ENCODE data around the gene DCC. TPM values are rescaled to one million over a fixed set of nuclear protein-coding genes. Genes with fewer than 3 reads are reported as not detected.

The DCC gene
- total RNA-seq, 1 experiment from 2014 or later = not detected

- TF ChIP-seq EZH2phosphoT487 (IDR thresholded peaks at IDR 0.05; ENCODE audit: borderline replicate concordance) = no peak
- TF ChIP-seq JUND (IDR thresholded peaks at IDR 0.05) = no peak
- TF ChIP-seq ZFX (IDR thresholded peaks at IDR 0.05) = no peak
- no peak for TF ChIP-seq SIN3A (IDR thresholded peaks at IDR 0.05; ENCODE audit: low read depth)
- no peak for TF ChIP-seq MAX (IDR thresholded peaks at IDR 0.05)
- TF ChIP-seq ATF3 (IDR thresholded peaks at IDR 0.05) = no peak
- TF ChIP-seq TCF7L2 (IDR thresholded peaks at IDR 0.05; ENCODE audit: borderline replicate concordance, extremely low read depth, insufficient read depth, insufficient read length) = no peak
Observed at GRCh38 chr18:52536039-52536438, 196.0 kb downstream of the DCC start (continued).

GRCh38 chr18:52537261-52537660, 197.3 kb downstream of the DCC start:
- intact Hi-C loops (cut with micrococcal nuclease) = no loop called here
- H3K9me3 ChIP-seq (ENCODE audit: control insufficient read depth in 1 of 2, insufficient read depth in 1 of 2, low read depth in 1 of 2, low read length in 2 of 2) = peaks cover 12 to 15% of the 10 kb centered on the region in 2 experiments; a peak in 2 of 4 replicates
- H2AFZ ChIP-seq (ENCODE audit: low read depth, low read length, poor library complexity, severe bottlenecking) = no peak overlapping the region
- no peaks in the 10 kb centered on the region for H3K27me3 ChIP-seq (ENCODE audit: insufficient read depth, low read length)
- ATAC-seq = no peak
- no peaks in the 10 kb centered on the region for H3K9me2 ChIP-seq (ENCODE audit: insufficient read depth)
- H3K27ac ChIP-seq (ENCODE audit: low read depth, low read length) = no peak overlapping the region
- no peak overlapping the region for H3K9ac ChIP-seq (ENCODE audit: low read length)
- BruUV-seq (replicated peaks) = no TSS peak
- H3K4me3 ChIP-seq (replicated peaks in 1 of 2; ENCODE audit: low read depth in 1 of 2, low read length in 2 of 2) = no peak overlapping the region
- TF ChIP-seq MAX (IDR thresholded peaks at IDR 0.05) = no peak
- TF ChIP-seq SIN3A (IDR thresholded peaks at IDR 0.05; ENCODE audit: low read depth) = no peak
- no peak for TF ChIP-seq POLR2AphosphoS5 (IDR thresholded peaks at IDR 0.05; ENCODE audit: low read depth, low read length)
- no peak for TF ChIP-seq ELF1 (IDR thresholded peaks at IDR 0.05; ENCODE audit: borderline replicate concordance, low read depth)
- no peak for TF ChIP-seq CBX3 (IDR thresholded peaks at IDR 0.05; ENCODE audit: low read depth)
- TF ChIP-seq YY1 (IDR thresholded peaks at IDR 0.05; ENCODE audit: extremely low read depth, insufficient replicate concordance, low read depth, low read length) = no peak
- TF ChIP-seq REST (IDR thresholded peaks at IDR 0.05; ENCODE audit: low read depth) = no peak
- TF ChIP-seq FOSL1 (IDR thresholded peaks at IDR 0.05; ENCODE audit: low read depth) = no peak
- no peak for TF ChIP-seq ATF3 (IDR thresholded peaks at IDR 0.05)
- H3K4me2 ChIP-seq (ENCODE audit: low read length) = no peak overlapping the region
- no peaks in the 10 kb centered on the region for H3K4me1 ChIP-seq (ENCODE audit: control insufficient read depth in 1 of 2, insufficient read depth in 2 of 2, low read length in 2 of 2)
- no peaks in the 10 kb centered on the region for H3K79me2 ChIP-seq (ENCODE audit: insufficient read depth, low read length)
- ChIA-PET RAD21 (ENCODE audit: low non-redundant PET in 1 of 2, low total read pairs in 2 of 2, uncharacterized antibody in 2 of 2, unreplicated experiment in 2 of 2) (no interaction called here), POLR2A (no interaction called here), CTCF (no interaction called here)
- DNase-seq (ENCODE audit: low read depth, low spot score) = no peak
- no peaks in the 10 kb centered on the region for H3K36me3 ChIP-seq (ENCODE audit: control insufficient read depth in 1 of 2, insufficient read depth in 2 of 2, low read length in 2 of 2)
- H4K20me1 ChIP-seq (ENCODE audit: insufficient read depth) = no peaks in the 10 kb centered on the region

Measured in HCT116 (cell line).